ENCODE results near the gene PCDHB13. TPM values are rescaled to one million over a fixed set of nuclear protein-coding genes. Genes with fewer than 3 reads are reported as not detected.

Gene PCDHB13
- total and polyA plus RNA-seq, 2 of the 4 experiments (the other 2 are of a cell fraction), result 0.18 to 0.26 TPM

GRCh38 chr5:141182248-141182647, 31.5 kb upstream of the PCDHB13 start, which contains the start of gene PCDHB16:
Gene PCDHB16, plus strand, starts transcription at chr5:141182387. Its CDS starts 173 bp downstream, at chr5:141182560.
- Histone ChIP-seq H3K4me3 (ENCODE audit: insufficient read depth, low read depth, low read length) (peak within 1 kb of the TSS; percentile 58), H4K91ac (ENCODE audit: insufficient read depth, low read depth, low read length) (no peak within 1 kb of the TSS), H2AK9ac (replicated peaks; ENCODE audit: low read depth, low read length, poor library complexity) (no peak within 1 kb of the TSS), H3K56ac (ENCODE audit: extremely low read depth, insufficient read depth, low read length) (no peak within 1 kb of the TSS), H3K4me2 (ENCODE audit: low read depth, low read length) (peak within 1 kb of the TSS; percentile 61; the same call in 1 of the 2 replicates), H3K9me1 (ENCODE audit: insufficient read depth, low read length) (no peaks in the 10 kb centered on the region), H3K9me3 (ENCODE audit: control insufficient read depth, insufficient read depth, low read length) (peaks cover 23% of the 10 kb centered on the region; the same call in 1 of the 2 replicates), H4K20me1 (ENCODE audit: insufficient read depth, low read length) (no peaks in the 10 kb centered on the region), H3K23ac (ENCODE audit: low read depth, low read length) (no peak within 1 kb of the TSS), H3K4ac (ENCODE audit: low read depth, low read length) (no peak within 1 kb of the TSS), H3K36me3 (ENCODE audit: control insufficient read depth, insufficient read depth, low read length) (no peaks in the 10 kb centered on the region), H3K9ac (ENCODE audit: low read depth, low read length) (peak within 1 kb of the TSS; percentile 67), H2AK5ac (ENCODE audit: low read depth, low read length) (no peak within 1 kb of the TSS), H3K4me1 (ENCODE audit: control insufficient read depth, insufficient read depth, low read length) (no peaks in the 10 kb centered on the region), H2AFZ (replicated peaks; ENCODE audit: low read length, poor library complexity) (peak within 1 kb of the TSS; percentile 58), H3K27me3 (ENCODE audit: control insufficient read depth, insufficient read depth, low read length) (no peaks in the 10 kb centered on the region), H3K18ac (ENCODE audit: low read depth, low read length) (0 out of 2 replicates have a peak within 1 kb of the TSS, but pooled peaks have one; percentile 36), H3K27ac (ENCODE audit: insufficient read depth, low read length) (no peak within 1 kb of the TSS), H3K79me1 (ENCODE audit: low read depth in 1 of 2, low read length in 2 of 2) (no peaks in the 10 kb centered on the region), H4K5ac (ENCODE audit: low read depth, low read length) (0 out of 2 replicates have a peak within 1 kb of the TSS, but pooled peaks have one; percentile 53), H2BK15ac (ENCODE audit: low read depth, low read length) (no peak within 1 kb of the TSS), H4K8ac (ENCODE audit: low read depth in 2 of 2, low read length in 2 of 2) (no peak within 1 kb of the TSS), H2BK5ac (ENCODE audit: low read depth, low read length, poor library complexity, severe bottlenecking) (no peak within 1 kb of the TSS), H2BK120ac (ENCODE audit: low read depth, low read length) (no peak within 1 kb of the TSS), H3K14ac (replicated peaks; ENCODE audit: low read depth, low read length) (no peak within 1 kb of the TSS), H2BK20ac (ENCODE audit: low read depth, low read length) (no peak within 1 kb of the TSS)
- ATAC-seq (ENCODE audit: low read depth) (no peak), DNase-seq (peak; percentile 32)
- WGBS, 2 experiments (ENCODE audit: extremely low coverage in 2 of 2, insufficient read length in 1 of 2), result 17% methylated on average over 4 of the region's 13 CpGs; no CpG with 5 or more reads in 1 of the 2 experiments
- POLR2A ChIA-PET (ENCODE audit: unreplicated experiment), result no interaction called here
- dilution Hi-C loops (cut with HindIII; ENCODE audit: low sequenced_read_pairs, unreplicated experiment), result no loop called here
- CTCF ChIA-PET, result interaction anchor here (0.6 to 1.2 kb wide), 5 partner anchors 13 to 382 kb away, joined by 3 to 7 read pairs (median 4); no protein-coding TSS in a partner anchor
- TF ChIP-seq CTCF (conservative IDR thresholded peaks at IDR 0.05; ENCODE audit: low read depth, low read length), result peak; percentile 43
- TF ChIP-seq RAD21 (IDR thresholded peaks at IDR 0.05; ENCODE audit: low read length), result peak; percentile 26; the same call in 1 of the 2 replicates
- TF ChIP-seq SMC3 (IDR thresholded peaks at IDR 0.05; ENCODE audit: low read depth, low read length), result peak; percentile 13; the same call in 1 of the 2 replicates
- TF ChIP-seq CEBPB (IDR thresholded peaks at IDR 0.05; ENCODE audit: low read depth, low read length), result no peak
- no peak for TF ChIP-seq RCOR1 (IDR thresholded peaks at IDR 0.05; ENCODE audit: insufficient replicate concordance, low read length)
- no peak for TF ChIP-seq POLR2A (IDR thresholded peaks at IDR 0.05; ENCODE audit: low read depth, low read length)
- TF ChIP-seq RFX5 (IDR thresholded peaks at IDR 0.05; ENCODE audit: low read depth, low read length), result no peak
- TF ChIP-seq MAFK (IDR thresholded peaks at IDR 0.05; ENCODE audit: low read depth, low read length), result no peak
- no peak for TF ChIP-seq MAZ (IDR thresholded peaks at IDR 0.05; ENCODE audit: borderline replicate concordance, low read depth, low read length)
- in situ Hi-C loops (cut with MboI; ENCODE audit: low sequenced_read_pairs), result no loop called here
- no TSS peak for BruUV-seq (replicated peaks)
- intact Hi-C loops (cut with micrococcal nuclease), result no loop called here
